NCI-H2227 treated with DMSO at 0.1 percent for 48 hours (cell line): ENCODE results near the gene OSBPL6.

Experiments
- DNase-seq: peaks from one replicate; lab custom pipeline; 2025; lab: John Stamatoyannopoulos, UW

OSBPL6 gene

DNA sequence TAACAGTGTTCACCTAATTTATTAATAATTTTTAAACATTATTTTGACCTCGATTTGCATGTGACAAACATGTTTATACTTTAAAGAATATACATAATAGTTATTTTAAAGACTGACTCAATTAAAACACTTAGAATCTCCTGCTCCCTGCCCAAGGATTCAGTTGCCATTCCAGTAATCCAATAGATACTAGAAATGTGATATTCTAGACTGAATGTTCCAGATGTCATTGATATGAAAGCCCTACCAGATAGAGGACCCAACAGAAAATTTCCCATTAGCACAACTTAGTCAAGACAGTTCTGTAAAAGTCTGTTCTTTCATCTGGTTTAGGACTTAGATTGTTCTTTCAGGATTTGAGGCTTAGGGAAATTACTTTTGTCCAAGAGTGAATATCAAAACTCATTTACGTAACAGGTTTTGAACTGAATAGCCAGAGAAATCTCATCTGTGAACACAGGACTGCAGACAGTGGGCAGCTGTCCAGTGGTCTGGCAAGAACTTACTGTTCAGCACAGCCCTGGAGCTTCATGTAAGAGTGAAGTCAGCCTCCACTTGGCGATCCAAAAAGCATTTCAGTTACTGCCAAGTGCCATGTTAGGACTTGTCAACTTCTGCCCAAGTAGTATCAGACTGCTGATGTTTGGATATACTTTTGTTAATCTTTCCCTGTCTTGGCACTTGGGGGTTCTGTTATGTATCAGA is 77.5 kb downstream of the OSBPL6 start:
- DNase-seq = no peak

DNA sequence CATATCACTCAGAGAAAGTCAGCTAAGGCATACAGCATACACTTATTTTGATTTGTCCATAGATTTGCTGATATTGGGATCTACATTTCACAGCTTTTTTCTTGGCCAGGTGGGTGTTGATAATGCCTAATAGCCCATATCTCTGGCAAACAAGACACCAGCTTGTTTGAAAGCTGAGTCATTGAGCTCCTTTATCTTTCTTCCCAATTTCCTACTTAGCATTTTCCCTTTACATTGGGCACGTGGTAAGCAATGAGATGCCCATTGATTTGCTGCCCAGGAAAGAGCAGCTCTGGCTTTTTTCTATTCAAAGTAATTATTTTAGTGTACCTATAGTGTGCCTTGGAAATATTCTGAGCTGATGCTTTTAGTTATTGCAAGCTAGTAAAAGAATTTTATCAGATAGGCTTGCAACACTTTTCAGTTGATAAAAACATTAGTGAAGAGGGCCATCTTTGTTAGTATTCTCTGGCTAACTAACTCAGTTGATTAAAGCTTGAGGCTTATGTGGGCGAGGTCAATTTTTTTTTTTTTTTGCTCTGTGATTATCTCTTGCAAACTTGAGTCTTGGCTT is 79.6 kb downstream of the OSBPL6 start:
- DNase-seq = no peak

DNA sequence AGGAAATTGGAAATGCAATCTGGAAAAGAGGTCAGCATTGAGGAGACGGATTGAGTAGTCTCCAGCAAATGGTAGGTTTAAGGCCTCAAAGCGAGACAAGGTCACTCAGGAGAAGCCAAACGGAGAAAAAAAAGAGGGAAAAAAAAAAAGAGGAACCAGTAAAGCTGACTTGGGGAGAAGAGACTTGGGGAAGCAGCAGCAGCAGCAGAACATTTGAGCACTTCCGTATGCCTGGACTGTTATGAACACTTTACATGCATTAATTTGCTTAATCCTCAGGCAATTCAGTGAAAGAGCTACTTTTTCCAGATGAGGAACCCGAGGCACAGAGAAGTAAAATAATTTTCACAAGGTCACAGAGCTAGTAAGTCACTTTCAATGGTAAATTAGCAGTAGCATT is 81.3 kb downstream of the OSBPL6 start:
- DNase-seq = no peak

DNA sequence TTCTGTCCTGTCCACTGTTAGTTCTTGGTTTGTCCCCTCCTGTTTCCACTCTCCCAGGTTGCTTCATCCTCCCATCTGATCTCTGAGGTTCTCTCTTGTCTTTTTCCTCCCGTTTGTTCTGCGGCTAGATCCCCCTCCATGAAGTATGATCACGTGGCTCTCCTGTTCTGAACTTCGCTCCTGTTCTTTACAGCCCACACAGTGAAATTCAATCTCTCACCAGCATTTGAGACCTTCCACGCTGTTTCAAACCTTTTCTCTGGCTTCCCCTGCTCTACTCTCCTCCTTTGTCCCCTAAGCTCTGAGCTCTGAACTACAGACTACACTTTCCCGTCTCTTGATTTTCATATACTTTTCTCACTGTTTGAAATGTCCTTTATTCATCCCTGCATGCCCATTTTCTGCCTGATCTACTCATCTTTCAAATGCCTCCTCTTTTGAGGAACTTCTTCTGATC is 83.5 kb downstream of the OSBPL6 start:
- DNase-seq = peak; percentile 21

DNA sequence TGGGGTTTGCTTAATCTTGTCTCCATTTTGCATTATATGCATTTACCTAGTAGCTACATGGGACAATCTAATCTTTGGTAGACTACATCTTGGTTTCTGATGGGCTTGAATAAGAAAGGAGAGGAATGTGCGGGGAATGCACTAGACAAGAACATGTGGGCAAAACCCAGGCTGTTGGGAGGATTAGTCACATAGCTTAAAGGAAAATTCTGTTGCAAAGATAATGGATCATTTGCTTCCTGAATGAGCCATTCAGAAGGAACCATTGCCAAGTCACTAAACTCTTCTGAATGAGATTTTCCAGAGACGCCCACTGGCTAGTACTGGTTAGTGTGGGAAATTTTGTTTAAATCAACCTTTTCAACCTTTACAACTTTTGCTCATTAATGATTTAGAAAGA is 84.8 kb downstream of the OSBPL6 start:
- DNase-seq = no peak

DNA sequence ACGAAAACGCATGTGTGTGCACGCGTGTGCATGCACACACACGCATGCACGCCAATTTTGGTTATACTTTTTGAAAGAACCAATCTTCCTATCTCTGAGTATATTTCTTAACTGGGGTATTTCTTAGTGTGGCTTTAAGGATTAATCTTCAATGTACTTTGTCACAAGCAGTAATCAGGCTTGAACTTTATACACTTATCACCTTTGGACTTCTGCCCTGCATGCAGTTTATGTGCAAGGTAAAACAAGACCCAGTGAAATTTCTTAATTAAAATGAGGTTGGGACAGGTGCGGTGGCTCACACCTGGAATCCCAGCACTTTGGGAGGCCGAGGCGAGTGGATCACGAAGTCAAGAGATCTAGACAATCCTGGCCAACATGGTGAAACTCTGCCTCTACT is 85.3 kb downstream of the OSBPL6 start:
- no peak for DNase-seq

DNA sequence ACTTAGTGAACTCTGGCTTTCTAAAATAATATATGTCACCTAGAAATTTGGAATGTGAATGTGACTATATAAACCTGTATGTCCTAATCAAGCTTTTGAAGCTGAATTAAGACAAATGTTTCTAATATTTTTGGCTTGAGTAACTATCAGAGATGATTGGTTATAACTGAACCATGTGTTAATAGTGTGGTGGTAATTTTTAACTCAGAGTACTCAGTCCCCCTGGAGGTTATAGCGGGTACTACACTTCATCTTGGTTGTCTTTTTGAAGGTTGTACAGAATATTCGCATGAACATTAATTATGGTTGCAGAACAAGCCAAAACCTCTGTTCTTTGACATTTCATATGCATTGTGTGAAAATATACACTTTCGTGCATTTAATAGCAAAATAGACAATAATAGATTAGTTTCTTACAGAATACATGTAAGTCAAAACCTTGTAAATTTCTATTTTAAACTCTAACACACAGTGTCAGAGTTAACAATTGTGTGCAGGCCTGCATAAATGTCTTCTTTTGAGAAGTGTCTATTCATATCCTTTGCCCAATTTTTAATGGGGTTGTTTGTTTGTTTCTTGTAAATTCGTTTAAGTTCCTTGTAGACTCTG is 86.0 kb downstream of the OSBPL6 start:
- peak; percentile 32 for DNase-seq

DNA sequence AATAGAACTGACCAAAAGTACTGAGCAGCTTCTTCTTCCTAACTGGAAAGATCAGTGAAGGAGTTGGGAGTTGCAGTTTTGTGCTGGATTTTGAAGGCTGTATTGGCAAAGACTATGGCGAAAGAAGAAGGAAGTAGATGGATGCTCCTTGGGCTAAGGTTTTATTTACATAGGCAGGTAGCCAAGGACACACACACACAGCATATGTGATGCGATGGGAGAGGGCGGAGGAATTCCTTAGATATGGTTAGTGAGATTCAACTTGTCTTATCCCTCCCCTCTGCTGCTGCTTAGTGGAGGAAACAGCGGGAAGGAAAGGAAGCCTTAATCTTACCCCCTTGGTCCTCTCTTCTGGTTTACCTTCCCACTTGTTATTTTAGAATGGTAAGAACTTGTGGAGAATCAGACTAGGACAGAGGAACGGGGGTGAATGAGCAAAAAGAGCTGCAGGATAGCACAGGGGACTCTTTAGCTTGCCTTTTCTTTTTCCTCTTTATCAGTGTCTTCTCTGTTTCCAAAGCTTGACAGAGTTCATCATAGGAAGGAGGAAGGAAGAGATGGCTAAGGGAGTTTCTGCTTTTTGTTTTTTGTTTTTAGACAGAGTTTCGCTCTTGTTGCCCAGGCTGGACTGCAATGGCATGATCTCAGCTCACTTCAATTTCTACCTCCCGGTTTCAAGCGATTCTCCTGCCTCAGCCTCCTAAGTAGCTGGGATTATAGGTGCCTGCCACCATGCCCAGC is 87.9 kb downstream of the OSBPL6 start:
- DNase-seq = no peak

DNA sequence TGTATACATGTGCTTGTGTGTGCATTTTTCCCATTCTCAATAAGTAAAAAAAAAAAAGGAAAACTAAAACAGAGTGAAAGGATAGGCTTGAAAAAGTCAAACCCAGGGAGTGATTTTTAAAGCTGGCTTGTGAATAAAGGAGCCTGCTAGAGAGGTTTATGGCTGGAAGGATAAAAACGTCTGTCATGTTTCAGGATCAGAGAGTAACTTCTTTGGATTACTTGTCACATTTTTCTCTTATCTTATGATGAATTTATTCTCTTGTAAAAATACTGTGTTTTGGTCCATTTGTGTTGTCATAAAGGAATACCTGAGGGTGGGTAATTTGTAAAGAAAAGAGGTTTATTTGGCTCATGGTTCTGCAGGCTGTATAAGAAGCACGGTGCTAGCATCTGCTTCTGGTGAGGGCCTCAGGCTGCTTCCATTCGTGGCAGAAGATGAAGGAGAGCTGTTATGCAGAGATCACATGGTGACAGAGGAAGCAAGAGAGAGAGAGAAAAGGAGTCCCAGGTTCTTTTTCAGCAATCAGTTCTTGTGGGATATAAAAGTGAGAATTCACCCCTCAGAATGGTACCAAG is 89.1 kb downstream of the OSBPL6 start:
- DNase-seq = no peak

DNA sequence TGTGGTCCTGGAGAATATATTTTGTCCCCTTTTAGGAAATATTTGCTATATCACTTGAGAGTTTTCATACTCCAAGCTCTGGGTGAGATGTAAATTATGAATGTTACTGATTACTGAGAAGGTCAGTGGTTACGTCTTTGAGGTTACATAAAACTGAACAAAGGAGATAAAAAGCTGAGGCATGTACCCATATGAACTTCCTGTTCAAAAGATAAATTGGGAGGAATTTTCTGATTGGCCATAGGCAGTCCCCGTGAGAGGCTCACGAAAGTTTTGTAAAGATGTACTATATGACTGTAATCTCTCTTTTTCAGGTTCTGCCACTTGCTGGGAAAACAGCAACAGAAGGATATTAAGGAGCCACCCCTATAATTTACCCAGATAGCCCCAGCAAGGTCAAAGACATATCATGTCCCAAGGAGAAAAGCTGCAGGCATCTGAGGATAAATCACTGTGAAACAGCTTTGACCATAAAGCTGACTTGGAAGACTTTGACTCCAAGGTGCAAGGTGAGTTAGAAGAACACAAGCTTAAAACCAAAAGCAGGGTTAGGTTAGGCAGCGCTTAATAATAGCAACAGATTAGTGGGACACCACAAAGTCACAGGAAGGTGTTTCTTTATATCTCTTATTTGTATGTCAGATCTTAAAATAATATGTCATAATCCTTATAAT is 90.4 kb downstream of the OSBPL6 start:
- DNase-seq = no peak

DNA sequence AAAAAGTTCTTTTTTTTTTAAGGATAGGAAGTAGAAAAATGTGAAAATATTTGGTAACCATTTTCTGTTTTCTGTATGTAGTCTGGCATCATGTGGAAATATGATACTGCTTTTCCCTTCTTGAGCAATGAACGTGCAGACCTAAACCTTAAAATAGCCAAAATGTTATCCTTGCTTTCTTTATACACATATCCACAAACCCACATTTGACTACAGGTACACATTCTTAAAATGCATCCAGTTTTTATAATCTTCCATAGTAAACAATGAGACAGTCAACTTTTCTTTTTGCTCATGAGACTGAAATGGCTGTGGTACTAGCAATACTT is 90.9 kb downstream of the OSBPL6 start:
- no peak for DNase-seq

DNA sequence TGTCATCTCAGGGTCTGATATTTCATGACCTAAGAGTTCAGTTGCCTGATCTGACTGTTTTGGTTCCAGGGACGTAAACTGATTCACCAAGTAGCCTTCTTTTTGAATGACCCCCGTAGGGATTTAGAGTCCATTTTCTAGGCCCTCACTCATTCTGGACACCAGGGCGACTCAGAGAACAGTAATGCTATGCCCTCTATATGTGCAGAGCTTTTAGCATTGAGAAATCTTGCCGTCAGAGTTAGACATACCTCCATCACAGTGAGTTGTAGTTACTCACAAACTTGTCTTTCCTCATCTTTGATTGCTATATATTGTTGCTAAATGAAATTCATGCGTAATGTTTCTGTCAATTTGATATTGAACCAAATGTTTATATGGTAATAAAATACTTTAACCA is 92.3 kb downstream of the OSBPL6 start:
- no peak for DNase-seq

DNA sequence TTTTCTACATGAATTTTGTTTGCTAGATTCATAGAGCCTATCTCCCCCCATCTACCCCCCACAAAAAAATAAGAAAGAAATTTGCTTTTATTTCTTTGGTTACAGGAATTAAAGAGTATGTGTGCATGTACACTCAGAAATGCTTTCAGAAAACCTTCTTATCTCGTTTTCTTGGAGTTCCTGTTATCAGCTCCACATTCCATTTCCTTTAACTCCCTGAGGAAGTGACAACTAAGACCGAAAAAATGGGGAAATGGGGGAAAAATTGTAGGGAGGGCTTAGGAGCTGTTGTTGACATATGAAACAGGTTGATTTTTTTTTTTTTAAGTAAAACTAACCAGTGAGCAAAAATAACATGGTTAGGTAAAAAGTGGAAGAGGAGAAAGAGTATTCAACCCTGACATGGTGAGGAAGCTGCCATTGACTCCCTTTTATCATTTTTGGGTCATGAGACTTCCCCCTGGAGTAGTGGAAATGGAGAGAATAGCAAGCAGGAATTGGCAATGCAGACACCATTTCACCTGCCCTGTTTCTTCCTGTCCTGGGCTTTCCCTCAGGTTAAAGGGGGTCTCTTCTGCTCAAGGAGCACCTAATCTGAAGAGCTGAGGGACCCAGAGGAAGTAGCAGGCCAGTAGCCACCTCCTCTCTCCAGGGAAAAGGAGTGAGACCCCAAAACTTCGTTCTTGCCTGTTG is 93.5 kb downstream of the OSBPL6 start:
- DNase-seq = no peak

DNA sequence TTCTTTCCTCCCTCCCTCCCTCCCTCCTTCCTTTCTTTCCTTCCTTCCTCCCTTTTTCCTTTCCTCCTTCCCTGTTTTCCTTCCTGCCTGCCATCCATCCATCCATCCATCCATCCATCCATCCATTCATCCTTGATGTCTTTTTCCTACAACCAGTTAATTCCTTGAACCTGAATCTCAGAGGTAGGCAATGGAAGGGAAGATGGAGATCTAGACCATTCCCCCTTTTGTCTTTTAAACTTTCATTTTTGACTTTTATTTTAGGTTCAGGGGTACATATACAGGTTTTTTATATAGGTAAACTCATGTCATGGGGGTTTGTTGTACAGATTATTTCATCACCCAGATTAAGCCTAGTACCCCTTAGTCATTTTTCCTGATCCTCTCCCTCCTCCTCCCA is 97.4 kb downstream of the OSBPL6 start:
- no peak for DNase-seq

DNA sequence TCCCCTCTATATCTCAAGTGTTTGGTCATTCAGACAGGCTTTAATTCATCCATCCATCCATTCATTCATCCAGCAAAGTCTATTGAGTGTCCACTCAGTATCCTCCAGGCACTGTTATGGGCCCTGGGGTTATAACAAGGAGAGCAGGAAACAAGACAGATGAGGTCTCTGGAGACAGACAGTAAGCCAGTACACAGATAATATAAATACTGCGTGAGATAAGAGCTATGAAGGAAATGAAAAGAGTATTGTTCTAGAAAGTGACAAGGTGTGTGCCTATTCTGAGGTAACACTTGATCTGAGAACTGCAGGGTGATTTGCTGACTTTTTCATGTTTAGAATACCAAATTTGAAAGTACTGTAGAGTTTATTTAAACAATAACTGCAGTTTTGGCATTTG is 98.3 kb downstream of the OSBPL6 start:
- no peak for DNase-seq

DNA sequence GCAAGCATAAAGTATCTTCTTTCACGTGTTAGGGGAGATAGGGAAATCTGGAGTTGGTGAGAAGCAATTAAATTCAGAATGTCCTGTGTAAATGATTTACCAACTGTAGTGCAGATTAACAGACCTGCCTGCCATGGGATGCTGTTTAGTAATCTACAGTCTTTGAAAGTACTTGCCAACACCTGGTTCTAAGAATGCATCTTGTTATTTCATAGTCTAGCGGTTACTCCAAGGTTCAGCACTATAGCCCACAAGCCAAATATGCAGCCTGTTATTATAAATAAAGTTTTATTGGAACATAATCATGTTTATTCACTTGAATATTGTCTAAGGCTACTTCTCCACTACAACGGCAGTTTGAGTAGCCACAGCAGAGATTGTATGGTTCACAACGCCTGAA is 100.8 kb downstream of the OSBPL6 start:
- no peak for DNase-seq

DNA sequence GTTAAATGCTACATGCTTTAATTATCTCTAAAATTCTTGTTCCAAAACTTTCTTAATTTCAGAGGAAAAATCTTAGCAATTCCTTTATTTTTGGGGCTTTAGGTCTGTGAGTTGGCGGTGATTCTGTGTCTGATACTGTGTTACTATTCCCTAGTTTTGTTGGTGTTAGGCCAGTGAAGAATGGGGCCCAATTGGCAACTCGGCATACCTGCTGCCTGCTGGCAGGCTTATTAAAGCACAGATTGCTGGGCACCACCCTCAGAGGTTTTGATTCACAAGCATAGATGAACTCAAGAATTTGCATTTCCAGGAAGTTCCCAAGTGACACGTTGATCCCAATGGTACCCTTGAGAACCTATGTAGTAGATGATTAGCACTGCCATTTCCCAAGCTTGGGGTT is 101.6 kb downstream of the OSBPL6 start:
- DNase-seq = no peak

DNA sequence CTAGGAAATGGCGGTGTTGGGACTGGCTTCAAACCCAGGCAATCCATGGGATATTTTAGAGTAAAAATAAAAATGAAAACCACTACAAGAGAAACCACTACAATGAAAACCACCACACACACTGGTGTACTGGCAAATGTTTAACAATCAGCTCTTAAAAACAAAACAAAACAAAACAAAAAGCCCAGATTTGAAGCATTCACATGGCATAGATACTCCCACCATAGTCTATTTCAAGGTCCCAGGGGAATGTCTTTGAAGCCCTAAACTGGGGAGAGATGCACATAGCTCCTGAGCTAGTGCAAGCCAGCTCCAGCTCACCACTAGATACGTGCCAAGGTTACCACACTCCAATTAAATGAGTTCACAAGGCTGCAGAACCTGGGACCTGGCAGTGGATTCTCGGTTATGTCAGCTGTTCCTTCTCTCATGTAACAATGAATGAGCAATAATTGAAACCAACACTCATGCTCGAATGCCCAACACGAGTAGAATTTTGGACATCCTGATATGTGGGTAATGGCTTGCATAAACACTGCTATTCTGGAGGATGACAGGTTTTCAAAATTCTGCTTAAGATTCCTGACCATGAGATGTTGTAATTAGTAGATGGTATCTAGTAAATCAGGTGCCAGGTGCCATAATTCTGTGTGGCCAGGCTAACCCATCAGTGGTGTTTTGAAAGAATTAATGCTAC is 102.2 kb downstream of the OSBPL6 start:
- DNase-seq = no peak

DNA sequence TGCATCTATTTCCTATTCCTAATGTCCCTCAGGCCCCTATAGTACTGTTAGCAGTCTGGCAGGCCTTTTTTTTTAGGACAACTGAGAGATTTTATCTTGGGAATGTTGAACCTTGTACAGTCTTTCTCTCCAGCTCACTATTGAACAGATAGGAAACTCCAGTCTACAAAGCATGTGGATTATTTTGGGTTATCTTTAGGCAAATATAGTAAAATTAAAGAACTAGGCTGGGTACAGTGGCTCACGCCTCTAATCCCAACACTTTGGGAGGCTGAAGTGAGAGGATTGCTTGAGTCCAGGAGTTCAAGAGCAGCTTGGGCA is 102.7 kb downstream of the OSBPL6 start:
- DNase-seq = no peak

DNA sequence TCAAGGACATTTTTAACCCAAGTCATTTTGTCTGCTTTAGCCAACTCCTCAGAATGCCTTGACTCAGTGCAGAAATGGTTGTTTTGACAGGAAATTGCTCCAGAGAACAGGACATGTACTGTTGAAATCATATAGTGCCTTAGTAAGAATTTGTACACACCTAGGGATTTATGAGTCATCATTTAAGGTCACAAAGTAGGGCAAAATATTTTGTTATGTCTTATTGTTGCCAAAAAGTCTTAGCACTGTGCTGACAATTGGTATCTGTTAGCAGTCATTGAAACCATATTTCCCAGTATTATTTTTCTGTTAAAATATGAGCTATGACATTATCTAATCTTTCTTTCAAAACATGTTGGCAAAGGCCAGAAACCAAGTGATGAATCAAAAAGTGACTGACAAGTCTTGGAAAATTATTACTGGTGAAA is 104.5 kb downstream of the OSBPL6 start:
- DNase-seq = no peak

DNA sequence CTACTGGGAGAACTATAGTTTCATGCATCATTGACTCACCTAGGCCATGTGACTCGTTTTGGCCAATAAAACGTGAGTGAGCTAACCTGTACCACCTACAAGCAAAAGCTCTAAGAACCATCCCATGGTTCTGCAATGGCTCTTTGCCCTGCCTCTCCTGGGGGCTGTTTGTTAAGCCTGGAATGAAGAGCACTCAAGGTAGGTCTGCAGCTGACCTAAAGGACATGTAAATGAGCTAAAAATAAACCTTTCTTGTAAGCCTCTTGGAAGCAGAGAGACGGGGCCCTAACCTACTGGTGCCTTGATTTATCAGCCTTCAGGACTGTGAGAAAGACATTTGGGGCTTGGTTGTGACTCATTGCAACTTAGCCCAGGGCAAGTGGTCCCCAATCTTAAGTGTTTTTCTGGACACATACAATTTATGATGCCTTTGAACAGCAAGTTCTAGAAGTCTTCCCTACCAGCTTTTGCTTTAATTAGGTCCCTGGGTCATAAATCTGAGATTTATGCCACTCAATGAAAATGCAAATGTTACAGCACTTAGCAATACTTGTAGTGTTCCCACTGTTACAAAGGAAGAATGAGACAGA is 107.4 kb downstream of the OSBPL6 start:
- no peak for DNase-seq
